Measurements from ENCODE around the gene TTLL5. TPM values are rescaled to one million over a fixed set of nuclear protein-coding genes. Genes with fewer than 3 reads are reported as not detected.

The TTLL5 gene
- total and polyA plus RNA-seq, 10 of the 15 experiments (the other 5 are each of a cell fraction or from before 2014, with no cell fraction given): 3.2 to 25.9 (median 13.8) TPM

- RAD21 ChIA-PET (ENCODE audit: unreplicated experiment): no interaction called here
These were observed 150.2 kb downstream of the TTLL5 start for GRCh38 chr14:75811136-75811829.

More at GRCh38 chr14:75811136-75811829, 150.2 kb downstream of the TTLL5 start:
- Histone ChIP-seq H3K4me2 (ENCODE audit: control insufficient read depth, insufficient read depth) (no peak overlapping the region), H3K36me3 (ENCODE audit: control insufficient read depth in 2 of 2, insufficient read depth in 2 of 2, low read length in 1 of 2) (no peaks in the 10 kb centered on the region), H3K4me1 (ENCODE audit: control insufficient read depth, insufficient read depth, low read length) (no peaks in the 10 kb centered on the region), H2AFZ (ENCODE audit: control insufficient read depth, low read depth, low read length) (no peak overlapping the region), H3K9me3 (replicated peaks; ENCODE audit: control insufficient read depth, insufficient read depth, low read length) (no peaks in the 10 kb centered on the region), H4K20me1 (ENCODE audit: control insufficient read depth, insufficient read depth) (no peaks in the 10 kb centered on the region), H3K9ac (ENCODE audit: control insufficient read depth, insufficient read depth, low read length) (no peak overlapping the region), H3K79me2 (ENCODE audit: control insufficient read depth, insufficient read depth, low read length) (no peaks in the 10 kb centered on the region), H3K27me3 (replicated peaks in 1 of 2; ENCODE audit: control insufficient read depth in 2 of 2, insufficient read depth in 2 of 2, low read length in 1 of 2) (no peaks in the 10 kb centered on the region), H3K27ac (ENCODE audit: control insufficient read depth, insufficient read depth) (no peak overlapping the region), H3K4me3 (no peak overlapping the region)
- ChIA-PET SMC1A (ENCODE audit: uncharacterized antibody, unreplicated experiment) (interaction anchor here (1.1 to 2.1 kb wide), 4 partner anchors 10 to 240 kb away, joined by 3 to 7 read pairs (median 5); no protein-coding TSS in a partner anchor), CTCF (interaction anchor here (0.6 kb wide), 2 partner anchors 65 to 644 kb away, joined by 3 read pairs; no protein-coding TSS in a partner anchor), POLR2A (interaction anchor here (0.6 kb wide), 1 partner anchor 1104 kb away, joined by 3 read pairs; no protein-coding TSS in a partner anchor)
- no peak for TF ChIP-seq ZZZ3 (IDR thresholded peaks at IDR 0.05; ENCODE audit: control insufficient read depth, insufficient read length, low read depth)
- no peak for TF ChIP-seq ZNF217 (IDR thresholded peaks at IDR 0.05)
- TF ChIP-seq CEBPB (IDR thresholded peaks at IDR 0.05; ENCODE audit: borderline replicate concordance in 1 of 2, low read depth in 2 of 2, low read length in 2 of 2): no peak
- no peak for TF ChIP-seq ZBTB11 (CRISPR knock-in tag; IDR thresholded peaks at IDR 0.05)
- TF ChIP-seq NFYB (IDR thresholded peaks at IDR 0.05; ENCODE audit: insufficient read depth, low read depth, low read length): no peak
- in situ Hi-C loops (cut with MboI) (no loop called here), intact Hi-C loops (cut with micrococcal nuclease; ENCODE audit: unreplicated experiment) (no loop called here)
- no peak for FAIRE-seq
- no peak for DNase-seq (ENCODE audit: low read depth, low spot score)
- 92% methylated on average over 7 of the region's 7 CpGs for WGBS (ENCODE audit: insufficient coverage, insufficient replicate concordance, low lambda C conversion rate, missing lambda C conversion rate)
- no peak for ATAC-seq
- BruUV-seq (replicated peaks): no TSS peak
